MCF 10A (cell line): ENCODE data around the gene ABCB1. TPM values are rescaled to one million over a fixed set of nuclear protein-coding genes. Genes with fewer than 3 reads are reported as not detected.

Experiments used
- BruUV-seq: library from RNA; stranded (reverse); fragments of 400-500 nt; replicated peaks from 2 replicates; lab custom pipeline; 2021; lab: Mats Ljungman, UMichigan
- CTCF ChIA-PET: fragments of 300-600 bp; sonication (Branson Sonifier 250); formaldehyde crosslinking; extraction: SDS; loops from one replicate; lab custom pipeline; 2021; ENCODE audit warnings: antibody characterized with exemption, inconsistent platforms; lab: Yijun Ruan, JAX
- POLR2A ChIA-PET: fragments of 300-600, 350-650 bp; sonication (Branson Sonifier 250); formaldehyde crosslinking; extraction: SDS; loops from one replicate; lab custom pipeline; 2020; ENCODE audit warnings: antibody characterized with exemption, inconsistent platforms; lab: Yijun Ruan, JAX
- DNase-seq: peaks from one replicate; pipeline ENCODE4 v3.0.0-alpha.2; 2018; ENCODE audit not compliant: unreplicated experiment
- H3K27ac Mint-ChIP-seq: one replicate; pipeline ENCODE4 v1.8.0; 2022; ENCODE audit warnings: mild to moderate bottlenecking, low read depth, mixed read lengths; ENCODE audit not compliant: unreplicated experiment
- H3K27me3 Mint-ChIP-seq: one replicate; pipeline ENCODE4 v1.8.0; 2022; ENCODE audit warnings: mixed read lengths; ENCODE audit not compliant: insufficient read depth, unreplicated experiment
- H3K36me3 Mint-ChIP-seq: one replicate; pipeline ENCODE4 v1.8.0; 2022; ENCODE audit warnings: mild to moderate bottlenecking, moderate library complexity, mixed read lengths; ENCODE audit not compliant: insufficient read depth, unreplicated experiment
- H3K4me1 Mint-ChIP-seq: one replicate; pipeline ENCODE4 v1.8.0; 2022; ENCODE audit warnings: mixed read lengths; ENCODE audit not compliant: insufficient read depth, unreplicated experiment
- H3K4me3 Mint-ChIP-seq: one replicate; pipeline ENCODE4 v1.8.0; 2022; ENCODE audit warnings: mild to moderate bottlenecking, moderate library complexity, mixed read lengths; ENCODE audit not compliant: unreplicated experiment
- H3K9me3 Mint-ChIP-seq: one replicate; pipeline ENCODE4 v1.8.0; 2022; ENCODE audit warnings: mixed read lengths; ENCODE audit not compliant: unreplicated experiment
- intact Hi-C: fragments of 100-400 bp; cut with micrococcal nuclease; formaldehyde crosslinking; loops from 2 replicates; pipeline ENCODE4 v1.14.1; 2022
- total RNA-seq: library from RNA; stranded (reverse); gene quantifications from 2 replicates; pipeline ENCODE4 v1.2.3, GENCODE V29; 2022
- TF ChIP-seq, protein P1 (sequence below): fragments of 200-600 bp; IDR thresholded peaks from one replicate; pipeline ENCODE4 v1.8.0; 2022; ENCODE audit warnings: antibody characterized with exemption, mild to moderate bottlenecking; ENCODE audit not compliant: unreplicated experiment

ABCB1 gene
- total RNA-seq, 1 experiment from 2014 or later = not detected

DNA sequence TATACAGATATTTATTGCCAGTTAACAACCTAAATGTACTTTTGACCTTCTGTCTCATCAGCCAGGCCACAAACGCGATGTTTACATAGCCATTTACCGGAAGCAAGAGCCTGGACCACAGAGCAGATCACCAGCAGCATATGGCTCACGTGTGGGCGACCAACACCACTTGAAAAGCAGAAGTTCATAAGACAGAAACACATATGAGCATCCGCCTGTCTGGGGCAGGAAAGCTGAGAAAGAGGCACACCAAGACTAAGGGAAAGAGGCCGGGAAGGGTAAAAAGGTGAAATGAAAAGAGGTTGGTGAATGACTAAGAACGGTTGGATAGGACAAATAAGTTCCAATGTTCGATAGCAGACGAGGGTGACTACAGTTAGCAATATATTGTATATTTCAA is 1.3 kb downstream of the ABCB1 start:
- Mint-ChIP-seq H3K4me1 (peaks cover 6% of the 10 kb centered on the region), H3K27me3 (peaks cover 86% of the 10 kb centered on the region), H3K27ac (no peak overlapping the region), H3K4me3 (no peak overlapping the region), H3K9me3 (no peaks in the 10 kb centered on the region), H3K36me3 (no peaks in the 10 kb centered on the region)
- CTCF ChIA-PET = interaction anchor here (0.7 to 1.6 kb wide), 2 partner anchors 29 to 570 kb away, joined by 3 to 4 read pairs; no protein-coding TSS in a partner anchor
- intact Hi-C loops = no loop called here
- TF ChIP-seq, protein P1, sequence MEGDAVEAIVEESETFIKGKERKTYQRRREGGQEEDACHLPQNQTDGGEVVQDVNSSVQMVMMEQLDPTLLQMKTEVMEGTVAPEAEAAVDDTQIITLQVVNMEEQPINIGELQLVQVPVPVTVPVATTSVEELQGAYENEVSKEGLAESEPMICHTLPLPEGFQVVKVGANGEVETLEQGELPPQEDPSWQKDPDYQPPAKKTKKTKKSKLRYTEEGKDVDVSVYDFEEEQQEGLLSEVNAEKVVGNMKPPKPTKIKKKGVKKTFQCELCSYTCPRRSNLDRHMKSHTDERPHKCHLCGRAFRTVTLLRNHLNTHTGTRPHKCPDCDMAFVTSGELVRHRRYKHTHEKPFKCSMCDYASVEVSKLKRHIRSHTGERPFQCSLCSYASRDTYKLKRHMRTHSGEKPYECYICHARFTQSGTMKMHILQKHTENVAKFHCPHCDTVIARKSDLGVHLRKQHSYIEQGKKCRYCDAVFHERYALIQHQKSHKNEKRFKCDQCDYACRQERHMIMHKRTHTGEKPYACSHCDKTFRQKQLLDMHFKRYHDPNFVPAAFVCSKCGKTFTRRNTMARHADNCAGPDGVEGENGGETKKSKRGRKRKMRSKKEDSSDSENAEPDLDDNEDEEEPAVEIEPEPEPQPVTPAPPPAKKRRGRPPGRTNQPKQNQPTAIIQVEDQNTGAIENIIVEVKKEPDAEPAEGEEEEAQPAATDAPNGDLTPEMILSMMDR = no peak
- no peak for DNase-seq
- POLR2A ChIA-PET = interaction anchor here (0.6 to 1.4 kb wide), 3 partner anchors 10 to 531 kb away, joined by 3 to 4 read pairs (median 3); no protein-coding TSS in a partner anchor
- no TSS peak for BruUV-seq

DNA sequence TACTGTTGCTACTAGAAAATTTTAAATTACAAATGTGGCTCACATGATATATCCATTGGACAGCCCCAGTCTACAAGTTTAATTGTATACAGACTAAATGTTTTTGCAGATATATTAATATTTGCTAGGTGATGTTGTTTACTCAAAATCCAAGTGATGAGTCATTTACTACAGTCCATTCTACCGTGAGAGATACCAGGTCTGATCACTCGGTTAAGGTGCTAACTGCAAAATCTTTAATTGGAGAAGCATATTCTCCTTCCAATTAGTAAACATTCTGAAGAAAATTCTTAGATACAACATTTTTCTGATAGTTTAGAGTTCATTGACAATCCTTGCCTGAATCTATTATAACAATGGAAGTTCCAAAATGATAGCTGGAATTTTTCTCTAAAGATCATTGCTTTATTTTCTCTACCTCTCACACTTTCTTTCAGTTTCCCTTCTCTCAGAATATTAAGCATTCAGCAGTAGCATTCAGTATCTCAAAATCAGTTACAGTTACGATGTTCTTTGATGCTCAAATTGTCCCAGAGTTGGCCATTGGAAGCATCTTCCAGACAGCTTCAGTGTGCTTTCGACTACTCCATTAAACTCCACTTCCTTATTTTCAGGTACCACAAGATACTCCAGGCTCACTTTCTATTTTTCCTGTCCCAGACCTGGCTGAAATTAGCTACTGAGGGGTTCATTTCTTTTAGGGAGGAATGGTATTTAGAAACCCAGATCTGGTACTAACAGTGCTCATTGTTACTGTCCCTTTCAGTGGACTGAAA is 2.3 kb downstream of the ABCB1 start:
- no peaks in the 10 kb centered on the region for H3K36me3 Mint-ChIP-seq
- H3K27ac Mint-ChIP-seq = no peak overlapping the region
- H3K4me1 Mint-ChIP-seq = peaks cover 6% of the 10 kb centered on the region
- DNase-seq = no peak
- TF ChIP-seq, protein P1 = no peak
- H3K4me3 Mint-ChIP-seq = no peak overlapping the region
- peaks cover 76% of the 10 kb centered on the region for H3K27me3 Mint-ChIP-seq
- no peaks in the 10 kb centered on the region for H3K9me3 Mint-ChIP-seq
- BruUV-seq = no TSS peak
- ChIA-PET CTCF (interaction anchor here (0.7 to 1.6 kb wide), 2 partner anchors 30 to 571 kb away, joined by 3 to 4 read pairs; no protein-coding TSS in a partner anchor), POLR2A (interaction anchor here (1.2 kb wide), 1 partner anchor 12 kb away, joined by 3 read pairs; no protein-coding TSS in a partner anchor)
- intact Hi-C loops = no loop called here

DNA sequence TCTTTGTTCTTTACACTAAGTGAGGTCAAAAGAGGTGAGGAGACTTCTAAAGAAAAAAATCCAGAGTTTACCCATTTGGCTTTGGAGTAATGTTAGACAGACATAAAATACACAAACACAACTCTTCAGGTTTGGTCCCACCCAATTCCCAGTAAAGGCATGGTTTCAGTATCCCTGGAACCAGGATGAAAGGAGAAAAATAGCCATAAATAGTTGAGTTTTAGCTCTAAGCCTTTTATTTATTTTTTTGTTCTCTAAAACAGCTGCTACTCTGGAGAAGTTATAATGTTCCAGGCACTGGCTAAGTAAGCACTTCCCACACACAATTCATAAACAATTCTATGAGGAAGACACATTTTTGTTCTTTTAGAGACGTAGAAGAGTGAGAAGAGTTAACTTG is 4.0 kb downstream of the ABCB1 start:
- BruUV-seq = no TSS peak
- intact Hi-C loops = no loop called here
- peaks cover 59% of the 10 kb centered on the region for H3K27me3 Mint-ChIP-seq
- no peaks in the 10 kb centered on the region for H3K36me3 Mint-ChIP-seq
- CTCF ChIA-PET = no interaction called here
- DNase-seq = no peak
- POLR2A ChIA-PET = no interaction called here
- H3K4me1 Mint-ChIP-seq = peaks cover 6% of the 10 kb centered on the region
- no peak overlapping the region for H3K4me3 Mint-ChIP-seq
- H3K9me3 Mint-ChIP-seq = no peaks in the 10 kb centered on the region
- TF ChIP-seq, protein P1 = no peak
- H3K27ac Mint-ChIP-seq = no peak overlapping the region

DNA sequence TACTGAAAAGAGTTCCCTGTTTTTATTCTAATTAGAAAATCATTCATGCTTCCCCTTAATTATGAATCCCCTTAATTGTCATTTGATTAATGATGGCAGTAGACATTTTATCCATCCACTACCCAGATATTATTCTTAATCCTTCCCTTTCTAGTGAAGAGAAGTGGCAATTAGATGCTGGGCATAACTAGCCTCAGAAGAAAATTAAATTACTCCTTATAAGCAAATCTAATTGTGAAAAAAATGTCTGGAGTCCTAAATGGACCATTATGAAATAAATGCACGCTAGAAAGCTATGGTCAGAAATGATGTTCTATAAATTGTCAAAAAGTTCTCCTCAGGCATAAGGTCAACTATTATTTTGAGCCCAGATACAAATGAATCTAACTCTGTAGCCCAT is 4.5 kb downstream of the ABCB1 start:
- H3K27me3 Mint-ChIP-seq = peaks cover 54% of the 10 kb centered on the region
- ChIA-PET CTCF (no interaction called here), POLR2A (no interaction called here)
- H3K4me3 Mint-ChIP-seq = no peak overlapping the region
- BruUV-seq = no TSS peak
- peaks cover 6% of the 10 kb centered on the region for H3K4me1 Mint-ChIP-seq
- TF ChIP-seq, protein P1 = no peak
- no peaks in the 10 kb centered on the region for H3K36me3 Mint-ChIP-seq
- no peaks in the 10 kb centered on the region for H3K9me3 Mint-ChIP-seq
- H3K27ac Mint-ChIP-seq = no peak overlapping the region
- no peak for DNase-seq
- intact Hi-C loops = no loop called here
